GM23338 (cell line): ENCODE measurements around the gene NCOR2. TPM values are rescaled to one million over a fixed set of nuclear protein-coding genes. Genes with fewer than 3 reads are reported as not detected.

Experiments used
- ATAC-seq: fragments of 200-7000 bp; cut with Tn5 transposase; 3 replicates; pipeline ENCODE4 v1.9.1; 2020
- DNase-seq: peaks from one replicate; pipeline ENCODE4 v3.0.0-alpha.2; 2015; ENCODE audit warnings: low spot score
- H2AFZ ChIP-seq: fragments of 200-600 bp; sonication (generic); 2 replicates; pipeline ENCODE4 v1.8.0; 2016; ENCODE audit warnings: antibody characterized with exemption, mild to moderate bottlenecking, moderate library complexity
- H3F3A ChIP-seq: fragments of 200-600 bp; sonication (generic); replicated peaks from 2 replicates; pipeline ENCODE4 v1.8.0; 2017; ENCODE audit warnings: antibody characterized with exemption, mixed run types, low read depth
- H3K27ac ChIP-seq: fragments of 200-600 bp; sonication (generic); 2 replicates; pipeline ENCODE4 v1.6.1; 2016; ENCODE audit warnings: low read depth
- H3K27me3 ChIP-seq: fragments of 200-600 bp; sonication (generic); 2 replicates; pipeline ENCODE4 v1.8.0; 2016; ENCODE audit warnings: mild to moderate bottlenecking, mixed run types, moderate library complexity; ENCODE audit not compliant: insufficient read depth
- H3K36me3 ChIP-seq: fragments of 200-600 bp; sonication (generic); 2 replicates; pipeline ENCODE4 v1.8.0; 2016; ENCODE audit warnings: mild to moderate bottlenecking; ENCODE audit not compliant: insufficient read depth
- H3K4me1 ChIP-seq: fragments of 200-600 bp; sonication (generic); 2 replicates; pipeline ENCODE4 v1.8.0; 2016; ENCODE audit warnings: mild to moderate bottlenecking, moderate library complexity; ENCODE audit not compliant: insufficient read depth
- H3K4me2 ChIP-seq: fragments of 200-600 bp; sonication (generic); 2 replicates; pipeline ENCODE4 v1.7.1; 2017; ENCODE audit warnings: mixed run types
- H3K4me3 ChIP-seq: fragments of 200-600 bp; sonication (generic); 2 replicates; pipeline ENCODE4 v1.6.1; 2016; ENCODE audit warnings: mixed run types
- H3K79me2 ChIP-seq: fragments of 200-600 bp; sonication (generic); replicated peaks from 2 replicates; pipeline ENCODE4 v1.8.0; 2017; ENCODE audit warnings: mild to moderate bottlenecking; ENCODE audit not compliant: insufficient read depth
- H3K9me2 ChIP-seq: fragments of 200-600 bp; sonication (generic); 2 replicates; pipeline ENCODE4 v1.8.0; 2017; ENCODE audit not compliant: insufficient read depth
- H4K20me1 ChIP-seq: fragments of 200-600 bp; sonication (generic); replicated peaks from 2 replicates; pipeline ENCODE4 v1.8.0; 2017; ENCODE audit warnings: mild to moderate bottlenecking; ENCODE audit not compliant: insufficient read depth
- H3K27ac Mint-ChIP-seq: 2 replicates; pipeline ENCODE4 v1.8.0; 2020; ENCODE audit warnings: inconsistent platforms, mild to moderate bottlenecking, moderate library complexity, mixed read lengths
- H3K27me3 Mint-ChIP-seq: 3 replicates; pipeline ENCODE4 v1.8.0; 2022; ENCODE audit warnings: low read depth, mild to moderate bottlenecking, moderate library complexity, mixed read lengths, inconsistent platforms; ENCODE audit not compliant: insufficient read depth, poor library complexity
- H3K36me3 Mint-ChIP-seq: 3 replicates; pipeline ENCODE4 v1.8.0; 2021; ENCODE audit warnings: low read depth, mild to moderate bottlenecking, inconsistent platforms, moderate library complexity, mixed read lengths
- H3K4me1 Mint-ChIP-seq: 3 replicates; pipeline ENCODE4 v1.8.0; 2020; ENCODE audit warnings: mild to moderate bottlenecking, inconsistent platforms, mixed read lengths
- H3K4me3 Mint-ChIP-seq: 3 replicates; pipeline ENCODE4 v1.8.0; 2021; ENCODE audit warnings: moderate library complexity, mild to moderate bottlenecking, inconsistent platforms, mixed read lengths
- H3K9me3 Mint-ChIP-seq: 3 replicates; pipeline ENCODE4 v1.8.0; 2020; ENCODE audit warnings: moderate library complexity, mild to moderate bottlenecking, inconsistent platforms, mixed read lengths
- CREB1 ChIP-seq: fragments of 250-450 bp; sonication (Bioruptor Pico); IDR thresholded peaks from 2 replicates; pipeline ENCODE4 v1.5.0; 2020; ENCODE audit warnings: low read depth, mild to moderate bottlenecking, moderate library complexity
- EZH2phosphoT487 ChIP-seq: fragments of 200-600 bp; sonication (generic); IDR thresholded peaks from one replicate; pipeline ENCODE4 v1.8.1; 2018; ENCODE audit warnings: antibody characterized with exemption; ENCODE audit not compliant: unreplicated experiment
- JUNB ChIP-seq: IDR thresholded peaks from one replicate; pipeline ENCODE4 v1.6.1; 2016; ENCODE audit warnings: antibody characterized with exemption; ENCODE audit not compliant: unreplicated experiment
- NANOG ChIP-seq: IDR thresholded peaks from 2 replicates; pipeline ENCODE4 v1.6.1; 2016; ENCODE audit warnings: antibody characterized with exemption, borderline replicate concordance
- POLR2AphosphoS5 ChIP-seq: IDR thresholded peaks from 2 replicates; pipeline ENCODE4 v1.6.1; 2016; ENCODE audit warnings: antibody characterized with exemption, low read depth
- STAT1 ChIP-seq: IDR thresholded peaks from one replicate; pipeline ENCODE4 v1.6.1; 2016; ENCODE audit warnings: antibody characterized with exemption; ENCODE audit not compliant: unreplicated experiment
- ZNF114 ChIP-seq: fragments of 250-450 bp; sonication (Bioruptor Pico); IDR thresholded peaks from 2 replicates; pipeline ENCODE4 v1.5.0; 2020; ENCODE audit warnings: mild to moderate bottlenecking, moderate library complexity
- ZNF331 ChIP-seq: fragments of 250-450 bp; sonication (Bioruptor Pico); IDR thresholded peaks from 2 replicates; pipeline ENCODE4 v1.5.0; 2020; ENCODE audit warnings: low read depth, mild to moderate bottlenecking, moderate library complexity
- polyA plus RNA-seq: library from polyadenylated mRNA; unstranded; fragments of >200 nt; fragmentation: Nextera tagmentation; extraction: Ambion mirVana; gene quantifications from 2 replicates; pipeline ENCODE4 v1.2.1, GENCODE V29; 2016
- total RNA-seq: library from RNA; depleted of rRNA; stranded (reverse); fragments of >200 nt; shearing (Covaris generic); gene quantifications from 2 replicates; pipeline ENCODE4 v1.2.3, GENCODE V29; 2014
- TF ChIP-seq, protein P1 (sequence below): IDR thresholded peaks from 2 replicates; pipeline ENCODE4 v1.6.1; 2016; ENCODE audit warnings: antibody characterized with exemption
- TF ChIP-seq, protein P2 (sequence below), 2 experiments: fragments of 200-600 bp in 1 of 2; sonication (generic) in 1 of 2; conservative IDR thresholded peaks; 2 replicates each; pipeline versions ENCODE4 v1.5.1 to v1.6.1; 2016 to 2017; ENCODE audit warnings: antibody characterized with exemption in 2 of 2, low read depth in 2 of 2, mild to moderate bottlenecking in 2 of 2, moderate library complexity in 1 of 2
- TF ChIP-seq, protein P3 (sequence below): IDR thresholded peaks from one replicate; pipeline ENCODE4 v1.6.1; 2018; ENCODE audit warnings: antibody characterized with exemption; ENCODE audit not compliant: unreplicated experiment

The NCOR2 gene
- total and polyA plus RNA-seq, 2 experiments from 2014 or later: 69.6 to 190 TPM

DNA sequence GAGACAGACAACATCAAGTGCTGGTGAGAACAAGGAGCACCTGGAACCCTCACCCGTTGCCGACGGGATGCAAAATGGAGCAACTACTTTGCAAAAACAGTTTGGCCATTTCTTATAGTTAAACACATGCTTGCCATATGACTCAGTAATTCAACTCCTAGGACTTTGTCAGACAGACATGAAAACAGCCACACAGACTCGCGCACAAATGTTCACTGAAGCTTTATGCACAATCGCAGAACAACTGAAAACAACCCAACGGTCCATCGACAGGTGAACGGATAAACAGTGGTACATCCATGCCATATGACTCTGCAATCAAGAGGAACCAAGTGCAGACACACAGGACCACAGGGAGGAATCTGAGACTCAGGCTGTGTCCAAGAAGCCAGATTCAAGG is 30.8 kb downstream of the NCOR2 start (continued):
- TF ChIP-seq, protein P1, sequence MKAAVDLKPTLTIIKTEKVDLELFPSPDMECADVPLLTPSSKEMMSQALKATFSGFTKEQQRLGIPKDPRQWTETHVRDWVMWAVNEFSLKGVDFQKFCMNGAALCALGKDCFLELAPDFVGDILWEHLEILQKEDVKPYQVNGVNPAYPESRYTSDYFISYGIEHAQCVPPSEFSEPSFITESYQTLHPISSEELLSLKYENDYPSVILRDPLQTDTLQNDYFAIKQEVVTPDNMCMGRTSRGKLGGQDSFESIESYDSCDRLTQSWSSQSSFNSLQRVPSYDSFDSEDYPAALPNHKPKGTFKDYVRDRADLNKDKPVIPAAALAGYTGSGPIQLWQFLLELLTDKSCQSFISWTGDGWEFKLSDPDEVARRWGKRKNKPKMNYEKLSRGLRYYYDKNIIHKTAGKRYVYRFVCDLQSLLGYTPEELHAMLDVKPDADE: no peak
- no peak for TF ChIP-seq NANOG
- TF ChIP-seq, protein P2, sequence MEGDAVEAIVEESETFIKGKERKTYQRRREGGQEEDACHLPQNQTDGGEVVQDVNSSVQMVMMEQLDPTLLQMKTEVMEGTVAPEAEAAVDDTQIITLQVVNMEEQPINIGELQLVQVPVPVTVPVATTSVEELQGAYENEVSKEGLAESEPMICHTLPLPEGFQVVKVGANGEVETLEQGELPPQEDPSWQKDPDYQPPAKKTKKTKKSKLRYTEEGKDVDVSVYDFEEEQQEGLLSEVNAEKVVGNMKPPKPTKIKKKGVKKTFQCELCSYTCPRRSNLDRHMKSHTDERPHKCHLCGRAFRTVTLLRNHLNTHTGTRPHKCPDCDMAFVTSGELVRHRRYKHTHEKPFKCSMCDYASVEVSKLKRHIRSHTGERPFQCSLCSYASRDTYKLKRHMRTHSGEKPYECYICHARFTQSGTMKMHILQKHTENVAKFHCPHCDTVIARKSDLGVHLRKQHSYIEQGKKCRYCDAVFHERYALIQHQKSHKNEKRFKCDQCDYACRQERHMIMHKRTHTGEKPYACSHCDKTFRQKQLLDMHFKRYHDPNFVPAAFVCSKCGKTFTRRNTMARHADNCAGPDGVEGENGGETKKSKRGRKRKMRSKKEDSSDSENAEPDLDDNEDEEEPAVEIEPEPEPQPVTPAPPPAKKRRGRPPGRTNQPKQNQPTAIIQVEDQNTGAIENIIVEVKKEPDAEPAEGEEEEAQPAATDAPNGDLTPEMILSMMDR (conservative IDR thresholded peaks at IDR 0.05; ENCODE audit: low read depth in 2 of 2): no peak
- TF ChIP-seq, protein P3, sequence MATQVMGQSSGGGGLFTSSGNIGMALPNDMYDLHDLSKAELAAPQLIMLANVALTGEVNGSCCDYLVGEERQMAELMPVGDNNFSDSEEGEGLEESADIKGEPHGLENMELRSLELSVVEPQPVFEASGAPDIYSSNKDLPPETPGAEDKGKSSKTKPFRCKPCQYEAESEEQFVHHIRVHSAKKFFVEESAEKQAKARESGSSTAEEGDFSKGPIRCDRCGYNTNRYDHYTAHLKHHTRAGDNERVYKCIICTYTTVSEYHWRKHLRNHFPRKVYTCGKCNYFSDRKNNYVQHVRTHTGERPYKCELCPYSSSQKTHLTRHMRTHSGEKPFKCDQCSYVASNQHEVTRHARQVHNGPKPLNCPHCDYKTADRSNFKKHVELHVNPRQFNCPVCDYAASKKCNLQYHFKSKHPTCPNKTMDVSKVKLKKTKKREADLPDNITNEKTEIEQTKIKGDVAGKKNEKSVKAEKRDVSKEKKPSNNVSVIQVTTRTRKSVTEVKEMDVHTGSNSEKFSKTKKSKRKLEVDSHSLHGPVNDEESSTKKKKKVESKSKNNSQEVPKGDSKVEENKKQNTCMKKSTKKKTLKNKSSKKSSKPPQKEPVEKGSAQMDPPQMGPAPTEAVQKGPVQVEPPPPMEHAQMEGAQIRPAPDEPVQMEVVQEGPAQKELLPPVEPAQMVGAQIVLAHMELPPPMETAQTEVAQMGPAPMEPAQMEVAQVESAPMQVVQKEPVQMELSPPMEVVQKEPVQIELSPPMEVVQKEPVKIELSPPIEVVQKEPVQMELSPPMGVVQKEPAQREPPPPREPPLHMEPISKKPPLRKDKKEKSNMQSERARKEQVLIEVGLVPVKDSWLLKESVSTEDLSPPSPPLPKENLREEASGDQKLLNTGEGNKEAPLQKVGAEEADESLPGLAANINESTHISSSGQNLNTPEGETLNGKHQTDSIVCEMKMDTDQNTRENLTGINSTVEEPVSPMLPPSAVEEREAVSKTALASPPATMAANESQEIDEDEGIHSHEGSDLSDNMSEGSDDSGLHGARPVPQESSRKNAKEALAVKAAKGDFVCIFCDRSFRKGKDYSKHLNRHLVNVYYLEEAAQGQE: no peak
- no peak for TF ChIP-seq ZNF114 (CRISPR knock-in tag)
- TF ChIP-seq POLR2AphosphoS5: no peak
- TF ChIP-seq JUNB: no peak
- no peak for TF ChIP-seq EZH2phosphoT487
- no peak for TF ChIP-seq CREB1 (CRISPR knock-in tag)

DNA sequence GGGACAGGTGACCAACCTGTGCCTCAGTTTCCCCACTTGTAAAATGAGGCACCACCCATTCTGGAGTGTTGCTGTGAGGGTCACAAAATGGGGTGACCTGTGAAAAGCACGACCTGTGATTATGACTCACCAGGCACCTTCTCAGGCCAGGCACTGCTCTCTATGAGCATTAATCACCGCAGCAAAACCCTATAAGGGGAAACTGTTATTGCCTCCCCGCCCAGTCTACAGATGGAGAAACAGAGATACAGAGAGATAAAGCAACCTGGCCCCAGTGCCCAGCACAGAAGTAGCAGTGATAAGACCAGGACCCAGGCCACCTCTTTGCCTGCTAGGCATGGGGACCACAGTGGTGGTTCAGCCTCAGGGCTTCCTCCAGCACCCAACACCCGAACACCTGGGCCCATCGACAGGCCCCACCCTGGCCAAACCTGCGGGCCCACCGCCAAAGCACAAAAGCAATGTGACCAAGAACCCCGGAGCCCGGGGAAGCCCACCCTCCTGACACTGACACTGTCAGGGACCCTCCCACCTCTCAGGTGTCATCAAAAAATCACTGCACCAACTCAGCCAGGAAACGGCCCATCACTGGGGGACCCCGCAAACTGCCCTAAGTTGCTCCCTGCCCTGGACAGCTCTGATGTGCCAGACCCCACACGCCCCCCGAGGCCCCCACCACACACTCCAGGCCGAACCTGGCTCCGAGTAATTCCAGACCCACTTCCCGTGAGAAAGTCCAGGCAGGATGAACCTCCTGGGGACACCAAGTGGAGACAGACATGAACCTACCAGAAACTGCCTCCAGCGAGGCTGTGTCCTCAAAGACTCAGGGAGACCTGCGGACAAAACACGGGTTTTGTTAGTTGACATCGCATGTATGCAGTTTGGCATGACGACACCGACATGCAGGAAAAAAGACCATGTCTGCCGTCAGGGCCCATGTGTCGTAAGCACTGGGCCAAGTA is 32.4 kb downstream of the NCOR2 start:
- no peak overlapping the region for H3K4me3 Mint-ChIP-seq
- no peak overlapping the region for H3K27ac ChIP-seq
- peaks cover 42% of the 10 kb centered on the region for H3K36me3 Mint-ChIP-seq
- no peaks in the 10 kb centered on the region for H3K27me3 ChIP-seq
- peaks cover 22% of the 10 kb centered on the region for H3K4me1 ChIP-seq
- no peaks in the 10 kb centered on the region for H3K36me3 ChIP-seq
- DNase-seq (no peak), ATAC-seq (no peak)
- H4K20me1 ChIP-seq: peaks cover 51% of the 10 kb centered on the region
- peaks cover 39% of the 10 kb centered on the region for H3K4me1 Mint-ChIP-seq
- no peak overlapping the region for H3K4me3 ChIP-seq
- H3K9me2 ChIP-seq: no peaks in the 10 kb centered on the region
- H2AFZ ChIP-seq: no peak overlapping the region
- peaks cover 15% of the 10 kb centered on the region for H3K27me3 Mint-ChIP-seq
- peaks cover 97% of the 10 kb centered on the region for H3K79me2 ChIP-seq
- H3F3A ChIP-seq: no peaks in the 10 kb centered on the region
- no peak overlapping the region for H3K4me2 ChIP-seq
- peaks cover 5% of the 10 kb centered on the region; the same call in 1 of the 3 replicates for H3K9me3 Mint-ChIP-seq
- H3K27ac Mint-ChIP-seq: peak overlapping the region; percentile 34; the same call in 1 of the 2 replicates
- TF ChIP-seq NANOG: no peak
- TF ChIP-seq, protein P1: no peak
- no peak for TF ChIP-seq POLR2AphosphoS5
- no peak for TF ChIP-seq STAT1
- TF ChIP-seq, protein P2 (conservative IDR thresholded peaks at IDR 0.05; ENCODE audit: low read depth in 2 of 2): no peak
- no peak for TF ChIP-seq ZNF114 (CRISPR knock-in tag)
- TF ChIP-seq ZNF331 (CRISPR knock-in tag): no peak
